Measurements from ENCODE around the gene SNAP91. TPM values are rescaled to one million over a fixed set of nuclear protein-coding genes. Genes with fewer than 3 reads are reported as not detected.

Gene SNAP91
- total RNA-seq, 1 experiment from 2014 or later = not detected

DNA sequence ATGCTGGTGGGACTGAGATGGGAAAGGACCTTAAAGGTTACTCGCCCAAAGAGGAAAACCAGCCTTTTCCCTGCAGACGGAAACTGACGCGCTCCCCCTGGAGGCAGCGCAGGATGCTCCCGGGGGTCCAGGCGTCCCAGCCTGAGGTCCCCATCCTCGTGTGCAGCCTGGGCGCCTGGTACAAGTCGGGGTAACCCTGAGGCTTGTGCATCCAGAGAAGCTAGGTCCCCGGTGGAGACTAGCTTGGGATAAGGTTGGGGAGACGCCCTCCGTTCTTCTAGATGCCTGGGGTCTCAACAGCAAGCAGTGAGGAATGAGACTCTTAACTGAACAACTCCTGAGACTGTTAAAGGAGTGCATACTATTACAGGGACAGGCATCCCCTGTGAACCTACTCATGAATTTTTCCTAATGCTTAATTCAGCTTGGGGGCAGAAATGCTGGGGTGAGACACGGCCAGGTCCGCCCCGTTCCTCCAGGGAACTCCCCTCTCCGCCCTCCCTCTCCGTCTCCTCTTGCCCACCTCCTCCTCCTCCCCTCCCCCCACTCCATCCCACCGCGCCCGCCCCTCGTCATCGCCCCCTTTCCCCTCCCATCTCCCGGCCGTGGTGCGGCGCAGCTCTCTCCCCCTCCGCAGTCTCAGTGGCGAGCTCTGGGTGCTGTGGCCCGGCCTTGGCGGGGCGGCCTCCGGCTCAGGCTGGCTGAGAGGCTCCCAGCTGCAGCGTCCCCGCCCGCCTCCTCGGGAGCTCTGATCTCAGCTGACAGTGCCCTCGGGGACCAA, 196.8 kb downstream of the SNAP91 start, which contains the start of gene PRSS35:
Gene PRSS35 (plus strand): TSS at position 634 of the 781 bp plus-strand sequence. CDS start 10,908 bp downstream, outside the sequence.
- peak within 1 kb of the TSS; percentile 43; the same call in 1 of the 2 replicates for H3K9ac ChIP-seq (ENCODE audit: low read length)
- H3K9me2 ChIP-seq (replicated peaks; ENCODE audit: low read length) = no peaks in the 10 kb centered on the region
- peak within 1 kb of the TSS; percentile 82 for H3K4me2 ChIP-seq (ENCODE audit: low read length)
- DNase-seq (peak; percentile 44), ATAC-seq (peak; percentile 82)
- no peaks in the 10 kb centered on the region for H4K20me1 ChIP-seq (ENCODE audit: low read length)
- ChIA-PET CTCF (interaction anchor here (0.6 to 3.3 kb wide), 2 partner anchors 94 to 100 kb away, joined by 3 to 19 read pairs; no protein-coding TSS in a partner anchor), POLR2A (ENCODE audit: unreplicated experiment) (no interaction called here)
- intact Hi-C loops (cut with micrococcal nuclease) = loop anchor here (5.0 kb wide), 1 partner anchor 80 kb away; the partner anchor contains the start of gene ME1
- no peaks in the 10 kb centered on the region for H3F3A ChIP-seq (ENCODE audit: low read length, unreplicated experiment)
- H3K4me3 ChIP-seq (ENCODE audit: low read length) = peak within 1 kb of the TSS; percentile 66
- no peak within 1 kb of the TSS for H3K27ac ChIP-seq (ENCODE audit: low read length)
- BruUV-seq (replicated peaks) = no TSS peak
- no peaks in the 10 kb centered on the region for H3K79me2 ChIP-seq (ENCODE audit: low read length)
- TF ChIP-seq EZH2 (IDR thresholded peaks at IDR 0.05; ENCODE audit: low read length, unreplicated experiment) (no peak), EZH2phosphoT487 (IDR thresholded peaks at IDR 0.05; ENCODE audit: borderline replicate concordance, low read length) (no peak), CTCF (conservative IDR thresholded peaks at IDR 0.05; ENCODE audit: low read depth, low read length) (no peak; the same call in 1 of the 2 replicates)
- peak within 1 kb of the TSS; percentile 93 for H2AFZ ChIP-seq (ENCODE audit: low read length)
- no peaks in the 10 kb centered on the region for H3K36me3 ChIP-seq (ENCODE audit: low read depth, low read length)
- H3K4me1 ChIP-seq (ENCODE audit: insufficient read depth, low read length) = peaks cover 22% of the 10 kb centered on the region
- H3K9me3 ChIP-seq (ENCODE audit: low read length) = no peaks in the 10 kb centered on the region
- no peaks in the 10 kb centered on the region for H3K27me3 ChIP-seq (ENCODE audit: low read length)

DNA sequence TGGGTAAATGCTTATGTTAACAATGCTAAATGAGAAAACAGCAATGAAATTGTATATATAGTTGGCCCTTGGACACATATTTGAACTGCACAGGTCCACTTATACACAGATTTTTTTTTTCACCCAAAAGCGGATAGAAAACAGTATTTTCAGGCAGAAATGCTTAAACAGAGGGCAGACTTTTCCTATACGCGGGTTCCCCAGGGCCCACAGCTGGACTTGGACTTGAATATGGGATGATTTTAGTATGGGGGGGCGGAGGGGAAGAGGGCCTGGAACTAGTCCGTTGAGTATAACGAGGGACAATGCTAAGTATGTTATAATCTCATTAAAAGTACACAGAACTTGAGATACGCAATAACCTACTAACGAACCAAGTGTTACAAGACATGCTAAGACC, 197.6 kb downstream of the SNAP91 start:
- Histone ChIP-seq H3K79me2 (ENCODE audit: low read length) (no peaks in the 10 kb centered on the region), H2AFZ (ENCODE audit: low read length) (no peak overlapping the region), H3K4me2 (ENCODE audit: low read length) (no peak overlapping the region), H3K27me3 (ENCODE audit: low read length) (no peaks in the 10 kb centered on the region), H3K4me1 (ENCODE audit: insufficient read depth, low read length) (peaks cover 22% of the 10 kb centered on the region), H3F3A (ENCODE audit: low read length, unreplicated experiment) (no peaks in the 10 kb centered on the region), H3K9ac (ENCODE audit: low read length) (no peak overlapping the region), H3K4me3 (ENCODE audit: low read length) (no peak overlapping the region), H3K9me3 (ENCODE audit: low read length) (no peaks in the 10 kb centered on the region), H3K27ac (ENCODE audit: low read length) (no peak overlapping the region), H3K9me2 (replicated peaks; ENCODE audit: low read length) (no peaks in the 10 kb centered on the region), H4K20me1 (ENCODE audit: low read length) (no peaks in the 10 kb centered on the region), H3K36me3 (ENCODE audit: low read depth, low read length) (no peaks in the 10 kb centered on the region)
- TF ChIP-seq CTCF (conservative IDR thresholded peaks at IDR 0.05; ENCODE audit: low read depth, low read length) (no peak), EZH2 (IDR thresholded peaks at IDR 0.05; ENCODE audit: low read length, unreplicated experiment) (no peak), EZH2phosphoT487 (IDR thresholded peaks at IDR 0.05; ENCODE audit: borderline replicate concordance, low read length) (no peak)
- intact Hi-C loops (cut with micrococcal nuclease) = loop anchor here (5.0 kb wide), 1 partner anchor 79 kb away; the partner anchor contains the start of gene ME1
- BruUV-seq (replicated peaks) = no TSS peak
- DNase-seq (no peak), ATAC-seq (no peak)
- CTCF ChIA-PET = no interaction called here
- POLR2A ChIA-PET (ENCODE audit: unreplicated experiment) = no interaction called here
